ENCODE results near the gene KIF6. TPM values are rescaled to one million over a fixed set of nuclear protein-coding genes. Genes with fewer than 3 reads are reported as not detected.

KIF6 gene
- polyA plus RNA-seq, 3 donors, result not detected

DNA sequence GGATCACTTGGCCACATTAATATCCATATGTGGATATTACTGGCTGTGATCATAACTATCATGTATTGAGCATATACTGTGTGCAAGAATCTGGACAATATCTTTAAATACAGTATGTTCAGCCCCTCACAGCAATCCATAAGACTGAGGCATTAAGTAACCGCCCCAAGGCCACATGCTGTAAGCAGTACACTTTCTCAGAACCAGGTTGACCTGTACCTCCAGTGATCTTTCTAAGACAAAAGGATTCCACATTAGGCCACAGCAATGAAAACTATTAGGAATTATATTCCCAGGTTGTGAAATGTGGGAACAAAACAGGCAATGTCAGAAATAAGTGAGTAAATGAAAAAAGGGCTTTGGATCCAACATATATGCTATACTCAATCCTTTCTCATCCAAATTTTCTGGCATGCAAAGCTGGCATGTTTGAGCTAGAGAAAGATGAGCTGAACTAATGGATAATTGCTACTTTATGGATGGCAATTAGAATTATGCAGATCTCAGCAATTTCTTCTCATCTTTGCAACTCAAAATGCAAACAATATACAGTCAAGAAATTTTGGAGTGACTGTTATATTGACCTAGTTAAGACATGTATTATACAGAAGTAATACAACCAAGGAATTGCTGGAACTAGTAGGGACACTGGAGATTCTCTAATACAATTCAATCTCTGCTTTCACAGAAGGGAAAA is 86.9 kb downstream of the KIF6 start:
- TF ChIP-seq, protein P1, sequence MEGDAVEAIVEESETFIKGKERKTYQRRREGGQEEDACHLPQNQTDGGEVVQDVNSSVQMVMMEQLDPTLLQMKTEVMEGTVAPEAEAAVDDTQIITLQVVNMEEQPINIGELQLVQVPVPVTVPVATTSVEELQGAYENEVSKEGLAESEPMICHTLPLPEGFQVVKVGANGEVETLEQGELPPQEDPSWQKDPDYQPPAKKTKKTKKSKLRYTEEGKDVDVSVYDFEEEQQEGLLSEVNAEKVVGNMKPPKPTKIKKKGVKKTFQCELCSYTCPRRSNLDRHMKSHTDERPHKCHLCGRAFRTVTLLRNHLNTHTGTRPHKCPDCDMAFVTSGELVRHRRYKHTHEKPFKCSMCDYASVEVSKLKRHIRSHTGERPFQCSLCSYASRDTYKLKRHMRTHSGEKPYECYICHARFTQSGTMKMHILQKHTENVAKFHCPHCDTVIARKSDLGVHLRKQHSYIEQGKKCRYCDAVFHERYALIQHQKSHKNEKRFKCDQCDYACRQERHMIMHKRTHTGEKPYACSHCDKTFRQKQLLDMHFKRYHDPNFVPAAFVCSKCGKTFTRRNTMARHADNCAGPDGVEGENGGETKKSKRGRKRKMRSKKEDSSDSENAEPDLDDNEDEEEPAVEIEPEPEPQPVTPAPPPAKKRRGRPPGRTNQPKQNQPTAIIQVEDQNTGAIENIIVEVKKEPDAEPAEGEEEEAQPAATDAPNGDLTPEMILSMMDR (IDR thresholded peaks at IDR 0.05), result no peak
- H3K9me3 Mint-ChIP-seq, result no peaks in the 10 kb centered on the region
- H3K27me3 Mint-ChIP-seq (ENCODE audit: low read depth in 3 of 3), result peaks cover 0 to 2% (median 0%) of the 10 kb centered on the region in 3 donors
- H3K36me3 Mint-ChIP-seq, result no peaks in the 10 kb centered on the region
- intact Hi-C loops (cut with micrococcal nuclease), result no loop called here
- Histone ChIP-seq H2AFZ (ENCODE audit: insufficient read depth, low read depth, low read length, poor library complexity, severe bottlenecking) (no peak overlapping the region), H3K27me3 (ENCODE audit: control insufficient read depth in 2 of 2, insufficient read depth in 2 of 2, low read length in 2 of 2) (peaks cover 0 to 2% of the 10 kb centered on the region in 2 donors), H3K9me3 (replicated peaks in 1 of 2; ENCODE audit: control insufficient read depth in 1 of 2, insufficient read depth in 1 of 2, low read length in 2 of 2) (no peaks in the 10 kb centered on the region), H3K79me2 (ENCODE audit: insufficient read depth, low read length) (no peaks in the 10 kb centered on the region), H4K20me1 (ENCODE audit: insufficient read depth, low read length) (no peaks in the 10 kb centered on the region), H3K4me1 (ENCODE audit: control insufficient read depth in 1 of 2, insufficient read depth in 2 of 2, low read length in 2 of 2) (no peaks in the 10 kb centered on the region), H3K4me3 (replicated peaks in 1 of 3; ENCODE audit: low read depth in 2 of 3, low read length in 3 of 3) (no peak overlapping the region), H3K9ac (ENCODE audit: insufficient read depth, low read length, poor library complexity, severe bottlenecking) (no peak overlapping the region), H3K36me3 (replicated peaks in 1 of 2; ENCODE audit: control insufficient read depth in 1 of 2, insufficient read depth in 2 of 2, low read length in 2 of 2) (no peaks in the 10 kb centered on the region), H3K27ac (ENCODE audit: low read depth in 1 of 2, low read length in 2 of 2) (no peak overlapping the region), H3K4me2 (replicated peaks; ENCODE audit: extremely low read depth, low read length, poor library complexity, severe bottlenecking) (no peak overlapping the region)
- H3K4me1 Mint-ChIP-seq, result no peaks in the 10 kb centered on the region
- no peak overlapping the region for H3K27ac Mint-ChIP-seq
- DNase-seq, result no peak
- no peak overlapping the region for H3K4me3 Mint-ChIP-seq
- 100% methylated on average over 1 of the region's 1 CpG for WGBS (ENCODE audit: insufficient coverage)

DNA sequence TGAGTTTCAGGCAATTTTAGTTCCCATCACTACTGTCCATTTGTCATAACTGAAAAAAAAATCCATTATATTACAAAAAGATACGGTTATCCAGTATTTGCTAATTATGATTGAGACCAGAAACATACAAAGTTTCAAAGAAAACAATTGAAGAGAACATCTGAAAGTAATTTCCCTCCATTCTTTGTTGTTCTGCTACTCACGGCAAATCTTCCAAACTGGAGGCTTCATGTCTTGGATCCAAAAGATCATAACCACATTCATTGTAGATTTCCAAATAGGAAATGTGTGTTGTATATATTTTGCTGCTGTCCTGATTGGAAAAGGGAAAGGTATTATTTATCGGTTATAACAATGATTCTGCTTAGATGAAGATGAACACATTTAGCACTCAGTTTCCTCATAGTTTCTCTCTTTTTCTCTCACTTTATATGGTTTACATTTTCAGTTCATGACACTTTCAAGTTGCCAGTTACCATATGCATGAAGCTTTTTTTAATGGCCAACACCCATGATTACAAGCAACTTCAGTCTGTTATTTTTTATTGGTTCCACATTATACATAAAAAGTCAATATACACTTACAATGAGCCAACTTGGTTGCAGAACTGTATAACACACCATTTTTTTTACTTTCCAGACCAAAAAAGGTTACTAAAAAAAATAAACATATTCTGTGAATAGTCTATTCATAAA is 90.4 kb downstream of the KIF6 start:
- Mint-ChIP-seq H3K36me3 (no peaks in the 10 kb centered on the region), H3K4me1 (no peaks in the 10 kb centered on the region), H3K9me3 (no peaks in the 10 kb centered on the region), H3K27ac (no peak overlapping the region), H3K4me3 (no peak overlapping the region), H3K27me3 (ENCODE audit: low read depth in 3 of 3) (peaks cover 0 to 1% (median 0%) of the 10 kb centered on the region in 3 donors)
- no CpG with 5 or more reads among the region's 3 CpGs for WGBS (ENCODE audit: insufficient coverage)
- no peak overlapping the region for H3K9ac ChIP-seq (ENCODE audit: insufficient read depth, low read length, poor library complexity, severe bottlenecking)
- DNase-seq, result no peak
- H3K36me3 ChIP-seq (replicated peaks in 1 of 2; ENCODE audit: control insufficient read depth in 1 of 2, insufficient read depth in 2 of 2, low read length in 2 of 2), result no peaks in the 10 kb centered on the region
- H3K27ac ChIP-seq (ENCODE audit: low read depth in 1 of 2, low read length in 2 of 2), result no peak overlapping the region
- intact Hi-C loops (cut with micrococcal nuclease), result no loop called here
- no peaks in the 10 kb centered on the region for H3K79me2 ChIP-seq (ENCODE audit: insufficient read depth, low read length)
- no peaks in the 10 kb centered on the region for H4K20me1 ChIP-seq (ENCODE audit: insufficient read depth, low read length)
- no peaks in the 10 kb centered on the region for H3K4me1 ChIP-seq (ENCODE audit: control insufficient read depth in 1 of 2, insufficient read depth in 2 of 2, low read length in 2 of 2)
- no peaks in the 10 kb centered on the region for H3K9me3 ChIP-seq (replicated peaks in 1 of 2; ENCODE audit: control insufficient read depth in 1 of 2, insufficient read depth in 1 of 2, low read length in 2 of 2)
- H3K4me2 ChIP-seq (replicated peaks; ENCODE audit: extremely low read depth, low read length, poor library complexity, severe bottlenecking), result no peak overlapping the region
- H3K4me3 ChIP-seq (replicated peaks in 1 of 3; ENCODE audit: low read depth in 2 of 3, low read length in 3 of 3), result no peak overlapping the region
- TF ChIP-seq, protein P1 (IDR thresholded peaks at IDR 0.05), result no peak
- no peak overlapping the region for H2AFZ ChIP-seq (ENCODE audit: insufficient read depth, low read depth, low read length, poor library complexity, severe bottlenecking)
- H3K27me3 ChIP-seq (ENCODE audit: control insufficient read depth in 2 of 2, insufficient read depth in 2 of 2, low read length in 2 of 2), result peaks cover 0 to 2% of the 10 kb centered on the region in 2 donors

Data from CD14-positive monocyte (primary cell).